ENCODE data around the gene JMJD7.

DNA sequence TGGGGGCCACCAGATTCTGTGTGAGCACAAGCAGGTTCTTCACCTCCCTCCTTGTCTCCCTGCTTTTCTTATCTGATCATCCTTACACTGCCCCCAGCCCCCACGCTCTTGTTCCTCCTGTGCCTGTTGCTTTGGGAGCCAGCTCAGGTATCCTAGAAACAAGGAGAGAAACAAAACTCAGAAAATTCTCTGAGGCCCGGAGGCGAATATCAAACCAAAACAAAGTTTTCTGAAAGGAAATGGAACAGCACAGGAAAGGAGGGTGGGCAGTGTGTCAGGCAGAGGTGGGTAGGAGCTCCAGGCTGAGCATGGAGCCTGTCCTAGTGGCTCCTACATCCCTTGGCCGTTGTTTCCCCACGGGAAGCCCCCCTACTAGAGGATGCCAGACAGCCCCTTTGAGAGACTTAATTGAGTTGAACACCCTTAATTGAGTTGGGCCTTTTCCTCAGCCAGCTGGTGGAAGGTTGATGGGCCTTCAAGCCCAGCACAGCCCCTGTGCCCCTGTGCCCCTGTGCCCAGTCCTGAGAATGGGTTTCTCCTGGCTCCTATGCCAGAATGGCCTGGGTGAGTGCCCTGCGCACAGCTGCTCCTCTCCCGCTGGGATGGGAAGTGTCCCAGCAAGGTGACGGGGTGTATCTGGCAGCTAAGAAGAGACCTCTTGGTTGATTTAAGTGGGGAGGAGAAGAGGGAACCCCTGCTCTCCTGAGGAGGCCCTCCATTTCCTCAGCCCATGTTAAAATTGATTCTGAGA lies 22.8 kb upstream of the JMJD7 start:
- TF ChIP-seq, protein P1, sequence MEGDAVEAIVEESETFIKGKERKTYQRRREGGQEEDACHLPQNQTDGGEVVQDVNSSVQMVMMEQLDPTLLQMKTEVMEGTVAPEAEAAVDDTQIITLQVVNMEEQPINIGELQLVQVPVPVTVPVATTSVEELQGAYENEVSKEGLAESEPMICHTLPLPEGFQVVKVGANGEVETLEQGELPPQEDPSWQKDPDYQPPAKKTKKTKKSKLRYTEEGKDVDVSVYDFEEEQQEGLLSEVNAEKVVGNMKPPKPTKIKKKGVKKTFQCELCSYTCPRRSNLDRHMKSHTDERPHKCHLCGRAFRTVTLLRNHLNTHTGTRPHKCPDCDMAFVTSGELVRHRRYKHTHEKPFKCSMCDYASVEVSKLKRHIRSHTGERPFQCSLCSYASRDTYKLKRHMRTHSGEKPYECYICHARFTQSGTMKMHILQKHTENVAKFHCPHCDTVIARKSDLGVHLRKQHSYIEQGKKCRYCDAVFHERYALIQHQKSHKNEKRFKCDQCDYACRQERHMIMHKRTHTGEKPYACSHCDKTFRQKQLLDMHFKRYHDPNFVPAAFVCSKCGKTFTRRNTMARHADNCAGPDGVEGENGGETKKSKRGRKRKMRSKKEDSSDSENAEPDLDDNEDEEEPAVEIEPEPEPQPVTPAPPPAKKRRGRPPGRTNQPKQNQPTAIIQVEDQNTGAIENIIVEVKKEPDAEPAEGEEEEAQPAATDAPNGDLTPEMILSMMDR (IDR thresholded peaks at IDR 0.05), result no peak
- no peak for TF ChIP-seq POLR2A (IDR thresholded peaks at IDR 0.05)

Measured in thyroid gland (tissue), 4 donors.